GM18508 (cell line): ENCODE results near the gene EXD3.
"Not testable (repeated sequence)": the region's sequence is repeated elsewhere in the genome, so short reads cannot be mapped to it uniquely, and the experiment has no call there.

ENCODE experiments used
- ATAC-seq: cut with Tn5 transposase; IDR thresholded peaks from one replicate; pipeline ENCODE4 v1.9.1; 2021; ENCODE audit warnings: moderate number of reproducible peaks; ENCODE audit not compliant: insufficient read depth, unreplicated experiment

Gene EXD3

GRCh38 chr9:137266585-137267453, 156.1 kb downstream of the EXD3 start:
- ATAC-seq: no peak

- no peak for ATAC-seq
Observed at GRCh38 chr9:137266162-137266527, 156.8 kb downstream of the EXD3 start.

GRCh38 chr9:137265496-137266161, 157.3 kb downstream of the EXD3 start:
- ATAC-seq: no peak

- no peak for ATAC-seq
Observed at GRCh38 chr9:137264067-137264466, 158.9 kb downstream of the EXD3 start.

GRCh38 chr9:137263506-137263905, 159.5 kb downstream of the EXD3 start:
- no peak for ATAC-seq

- ATAC-seq: no peak
Observed at GRCh38 chr9:137262909-137263285, 160.1 kb downstream of the EXD3 start.

GRCh38 chr9:137262173-137262908, 160.6 kb downstream of the EXD3 start:
- ATAC-seq: not testable (repeated sequence)
